ENCODE results near the gene MBD4.
"Not testable (repeated sequence)": the region's sequence is repeated elsewhere in the genome, so short reads cannot be mapped to it uniquely, and the experiment has no call there.

Gene MBD4

DNA sequence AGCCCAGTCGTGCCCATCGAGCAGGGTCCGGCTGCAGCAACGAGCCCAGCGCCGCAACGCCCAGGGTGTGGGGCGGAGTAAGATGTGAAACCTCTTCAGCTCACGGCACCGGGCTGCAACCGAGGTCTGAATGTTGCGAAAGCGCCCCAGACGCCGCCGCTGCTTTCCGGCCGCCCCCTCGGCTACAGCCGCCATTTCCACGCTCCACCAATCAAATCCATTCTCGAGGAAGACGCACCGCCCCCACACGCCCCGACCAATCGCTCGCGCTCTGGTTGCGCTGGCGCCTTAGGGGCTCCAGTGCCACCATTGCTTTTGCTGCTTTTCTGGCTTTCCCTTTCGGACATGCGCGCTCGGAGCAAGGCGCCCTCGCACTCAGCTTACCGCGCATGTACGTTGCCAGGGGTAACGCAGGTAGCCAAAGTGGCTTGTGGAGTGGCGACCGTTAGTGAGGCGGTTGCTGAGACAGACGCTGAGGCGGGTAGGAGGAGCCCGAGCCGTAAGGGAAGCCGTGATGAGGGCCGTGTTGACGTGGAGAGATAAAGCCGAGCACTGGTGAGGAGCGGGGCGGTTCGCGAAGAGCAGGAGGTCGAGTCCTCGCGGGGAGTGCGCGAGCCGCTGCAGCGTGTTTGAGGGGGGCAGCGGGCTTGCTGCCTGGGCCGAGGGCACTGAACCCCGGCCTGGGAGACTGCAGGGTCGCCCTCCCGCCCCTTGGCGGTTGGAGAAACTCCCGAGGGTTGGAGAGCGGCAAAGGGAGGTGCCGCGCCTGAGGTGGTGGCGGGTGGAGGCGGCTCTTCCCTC is at the start of gene MBD4, which contains the start of gene IFT122:
Gene MBD4, minus strand, starts transcription at position 132 of the 801 bp plus-strand sequence. Its CDS starts 115 bp downstream, at position 17.
Gene IFT122, plus strand, starts transcription at position 408 of the 801 bp plus-strand sequence. Its CDS starts 107 bp downstream, at position 515.
- no peak for TF ChIP-seq ZFX (IDR thresholded peaks at IDR 0.05; ENCODE audit: borderline replicate concordance)
- TF ChIP-seq, protein P1, sequence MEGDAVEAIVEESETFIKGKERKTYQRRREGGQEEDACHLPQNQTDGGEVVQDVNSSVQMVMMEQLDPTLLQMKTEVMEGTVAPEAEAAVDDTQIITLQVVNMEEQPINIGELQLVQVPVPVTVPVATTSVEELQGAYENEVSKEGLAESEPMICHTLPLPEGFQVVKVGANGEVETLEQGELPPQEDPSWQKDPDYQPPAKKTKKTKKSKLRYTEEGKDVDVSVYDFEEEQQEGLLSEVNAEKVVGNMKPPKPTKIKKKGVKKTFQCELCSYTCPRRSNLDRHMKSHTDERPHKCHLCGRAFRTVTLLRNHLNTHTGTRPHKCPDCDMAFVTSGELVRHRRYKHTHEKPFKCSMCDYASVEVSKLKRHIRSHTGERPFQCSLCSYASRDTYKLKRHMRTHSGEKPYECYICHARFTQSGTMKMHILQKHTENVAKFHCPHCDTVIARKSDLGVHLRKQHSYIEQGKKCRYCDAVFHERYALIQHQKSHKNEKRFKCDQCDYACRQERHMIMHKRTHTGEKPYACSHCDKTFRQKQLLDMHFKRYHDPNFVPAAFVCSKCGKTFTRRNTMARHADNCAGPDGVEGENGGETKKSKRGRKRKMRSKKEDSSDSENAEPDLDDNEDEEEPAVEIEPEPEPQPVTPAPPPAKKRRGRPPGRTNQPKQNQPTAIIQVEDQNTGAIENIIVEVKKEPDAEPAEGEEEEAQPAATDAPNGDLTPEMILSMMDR (IDR thresholded peaks at IDR 0.05) = no peak
- H3K27ac ChIP-seq = peak within 1 kb of the TSS; percentile 94

DNA sequence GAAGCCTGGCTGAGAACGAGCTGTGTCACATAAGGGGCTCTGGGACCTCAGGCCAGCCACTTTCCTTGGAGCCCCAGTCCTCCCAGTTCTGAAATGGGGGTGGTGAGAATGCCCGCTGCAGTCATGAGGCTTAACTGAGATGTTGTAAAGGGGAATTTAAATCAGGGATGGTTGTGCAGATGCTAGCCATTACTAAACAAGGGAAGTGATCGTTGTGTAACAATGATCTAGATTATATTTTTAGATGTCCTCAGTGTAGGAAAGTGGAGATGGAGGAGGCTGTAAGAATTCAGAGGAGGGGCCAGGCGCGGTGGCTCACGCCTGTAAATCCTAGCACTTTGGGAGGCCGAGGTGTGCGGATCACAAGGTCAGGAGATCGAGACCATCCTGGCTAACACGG is 49.5 kb upstream of the MBD4 start:
- H3K27ac ChIP-seq = not testable (repeated sequence)

DNA sequence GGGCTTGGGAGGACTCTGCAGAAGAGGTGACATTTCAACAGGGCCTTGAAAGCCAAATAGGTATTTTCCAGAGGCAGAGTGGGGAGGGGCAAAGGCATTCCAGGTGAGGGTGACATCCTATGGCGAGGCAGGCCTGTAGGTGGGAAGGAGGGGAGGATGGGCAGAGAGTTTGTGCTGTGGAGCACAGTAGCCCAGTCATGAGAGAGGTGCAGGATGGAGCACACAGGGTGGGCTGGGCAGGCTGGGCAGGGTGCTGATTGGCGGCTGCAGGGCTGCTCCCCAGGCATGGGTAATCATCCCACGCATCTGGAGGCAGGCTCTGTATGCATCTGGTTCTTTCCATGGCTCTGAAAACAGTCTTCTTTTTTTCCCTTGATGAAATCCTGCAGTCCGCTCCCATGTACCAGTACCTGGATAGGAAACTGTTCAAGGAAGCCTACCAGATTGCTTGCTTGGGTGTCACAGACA is 48.2 kb upstream of the MBD4 start:
- not testable (repeated sequence) for H3K27ac ChIP-seq

DNA sequence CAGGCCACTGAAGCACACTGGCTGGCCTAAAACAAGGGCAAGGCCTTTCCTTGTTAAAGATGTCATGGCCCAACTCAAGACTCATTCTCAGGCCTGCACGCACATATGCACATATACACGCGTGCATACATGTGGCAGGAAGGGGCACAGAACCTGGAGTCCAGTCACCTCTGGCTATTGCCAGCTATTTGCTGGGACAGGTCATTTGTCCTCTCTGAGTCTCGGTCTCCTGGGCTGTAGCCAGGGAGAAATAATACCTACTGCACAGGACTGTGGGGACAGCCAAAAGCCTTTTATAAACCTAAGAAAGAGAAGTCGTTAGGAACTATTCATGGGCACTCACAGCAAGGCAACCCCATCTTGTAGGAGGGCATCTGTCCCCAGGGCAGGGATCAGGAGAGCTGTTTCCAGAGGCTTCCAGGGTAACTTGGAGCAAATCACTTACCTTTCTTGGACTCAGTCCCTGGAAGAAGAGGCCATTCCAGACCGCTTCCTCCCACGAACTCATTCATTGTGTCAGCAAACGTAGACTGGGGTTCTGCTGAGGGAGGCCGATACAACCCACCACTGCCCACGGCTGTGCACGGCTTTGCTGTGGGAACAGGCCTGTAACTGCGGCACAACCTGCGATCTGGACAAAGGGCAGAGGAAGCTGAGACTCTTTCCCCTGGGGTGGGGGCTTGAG is 47.6 kb upstream of the MBD4 start:
- no peak overlapping the region for H3K27ac ChIP-seq
- TF ChIP-seq, protein P1 (IDR thresholded peaks at IDR 0.05) = no peak
- no peak for TF ChIP-seq ZFX (IDR thresholded peaks at IDR 0.05; ENCODE audit: borderline replicate concordance)

DNA sequence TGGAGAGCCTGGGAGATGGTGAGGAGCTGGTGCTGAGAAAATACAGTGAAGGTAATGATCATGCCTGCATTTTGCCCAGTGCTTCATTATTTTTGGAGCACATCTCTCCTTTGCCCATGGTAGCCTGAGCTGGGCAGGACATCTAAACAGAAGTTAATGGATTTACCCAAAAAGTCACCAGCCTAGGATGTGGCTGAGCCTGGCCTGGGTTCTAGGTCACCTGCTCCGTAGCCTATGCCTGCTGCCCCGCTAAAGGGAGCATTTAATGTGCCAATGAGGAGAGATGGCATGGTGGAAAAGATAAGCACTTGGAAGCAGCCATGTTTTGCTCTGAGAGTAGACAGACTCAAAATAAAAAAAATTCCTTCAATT is 46.9 kb upstream of the MBD4 start:
- H3K27ac ChIP-seq = no peak overlapping the region
- TF ChIP-seq, protein P1 (IDR thresholded peaks at IDR 0.05) = no peak
- TF ChIP-seq ZFX (IDR thresholded peaks at IDR 0.05; ENCODE audit: borderline replicate concordance) = no peak

DNA sequence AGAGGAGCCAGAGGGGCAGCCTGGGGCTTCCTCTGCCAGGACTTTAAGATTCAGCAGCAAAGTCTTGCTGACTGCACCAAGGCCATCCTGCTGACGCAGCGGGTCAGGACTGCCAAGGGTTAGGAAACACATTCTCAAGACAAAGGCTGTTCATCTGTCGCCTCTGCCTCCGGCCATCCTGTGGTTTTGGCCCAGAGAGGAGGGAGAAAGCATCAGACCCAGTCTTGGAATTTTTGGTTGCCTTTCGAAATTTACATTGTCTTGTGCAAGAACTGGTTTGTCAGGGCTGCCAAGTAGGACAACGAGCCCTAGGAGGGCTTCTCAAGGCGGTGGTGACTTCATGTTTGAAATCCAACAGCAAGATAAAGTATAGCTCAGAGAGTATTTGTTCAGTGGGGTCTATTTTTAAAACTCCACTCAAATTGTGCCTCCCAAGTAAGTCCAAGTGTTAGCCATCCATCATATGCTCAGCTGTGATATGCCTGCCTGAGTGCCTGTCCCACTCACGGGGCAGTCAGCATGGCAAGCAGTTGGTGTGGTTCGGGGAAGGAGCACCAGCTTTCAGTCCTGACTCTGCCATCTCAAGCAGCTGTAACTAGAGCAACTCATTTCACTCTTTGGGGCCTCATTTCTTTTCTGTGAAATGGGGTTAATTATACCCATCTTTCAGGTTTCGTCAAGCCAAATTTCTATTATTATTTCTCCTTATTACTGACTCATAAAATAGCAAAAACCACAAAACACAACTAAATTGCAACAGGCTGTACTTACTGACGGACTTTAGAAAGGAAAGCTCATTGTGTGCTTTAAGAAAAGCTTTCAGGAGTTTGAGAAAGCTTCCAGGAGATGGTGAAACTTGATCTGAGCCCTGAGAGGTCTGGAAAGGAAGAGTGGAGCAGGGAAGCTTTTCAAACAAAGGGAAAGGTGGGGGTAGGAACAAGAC is 46.2 kb upstream of the MBD4 start:
- no peak overlapping the region for H3K27ac ChIP-seq
- TF ChIP-seq, protein P1 (IDR thresholded peaks at IDR 0.05) = no peak
- no peak for TF ChIP-seq ZFX (IDR thresholded peaks at IDR 0.05; ENCODE audit: borderline replicate concordance)

DNA sequence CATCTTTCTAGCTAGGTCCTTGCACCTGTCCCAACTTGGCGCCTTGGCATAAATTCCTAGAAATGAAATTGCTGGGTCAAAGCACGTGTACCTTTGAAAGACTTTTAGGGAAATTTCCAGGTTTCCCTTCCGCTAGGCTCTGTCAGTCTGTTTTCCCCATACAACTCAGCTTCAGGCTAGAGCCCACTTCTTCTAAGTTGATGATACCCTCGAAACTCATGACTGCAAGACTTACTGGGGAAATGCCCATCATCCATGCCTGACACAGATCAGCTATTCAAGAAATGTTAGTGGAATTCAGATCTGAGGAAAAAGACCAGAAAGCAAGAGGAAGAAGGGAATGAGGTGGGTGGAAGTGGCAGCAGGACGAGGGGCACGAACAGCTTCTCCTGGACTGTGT is 45.4 kb upstream of the MBD4 start:
- H3K27ac ChIP-seq = not testable (repeated sequence)

DNA sequence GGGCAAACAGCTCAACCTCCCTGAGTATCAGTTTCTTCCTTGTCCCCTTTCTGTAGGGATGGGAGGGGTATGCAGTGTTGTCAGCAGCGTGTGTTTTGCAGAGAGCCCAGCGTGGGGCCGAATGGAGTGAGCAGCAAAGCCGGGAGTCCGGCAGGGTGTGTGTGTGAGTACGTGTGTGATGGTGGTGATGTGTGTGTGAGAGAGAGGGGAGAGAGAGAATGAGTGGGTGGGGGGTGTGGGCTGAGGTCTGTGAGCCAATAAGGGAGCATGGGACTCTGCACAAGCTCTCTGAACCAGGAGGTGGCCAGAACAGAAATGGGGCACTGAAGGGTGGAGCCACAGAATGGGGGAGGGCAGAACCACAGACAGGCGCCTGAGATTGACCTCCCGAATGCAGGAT is 44.1 kb upstream of the MBD4 start:
- TF ChIP-seq, protein P1 (IDR thresholded peaks at IDR 0.05) = no peak
- no peak for TF ChIP-seq ZFX (IDR thresholded peaks at IDR 0.05; ENCODE audit: borderline replicate concordance)
- H3K27ac ChIP-seq = no peak overlapping the region
